Measurements from ENCODE around the gene C1QTNF2. TPM values are rescaled to one million over a fixed set of nuclear protein-coding genes. Genes with fewer than 3 reads are reported as not detected.

C1QTNF2 gene
- total and polyA plus RNA-seq, 8 donors = 0.45 to 4.0 (median 1.1) TPM; not detected in 2

- H3K4me1 ChIP-seq = peaks cover 0 to 9% (median 1%) of the 10 kb centered on the region in 4 donors
- TF ChIP-seq POLR2AphosphoS5 (IDR thresholded peaks at IDR 0.05) (no peak), EP300 (IDR thresholded peaks at IDR 0.05) (no peak), POLR2A (IDR thresholded peaks at IDR 0.05) (no peak), CTCF (IDR thresholded peaks at IDR 0.05) (no peak)
- no peak overlapping the region for H3K4me3 ChIP-seq
- H3K36me3 ChIP-seq = peaks cover 0 to 10% (median 1%) of the 10 kb centered on the region in 4 donors
- no peaks in the 10 kb centered on the region for H3K27me3 ChIP-seq
- 73 to 95% (median 93%) methylated on average over 4 of the region's 4 CpGs for WGBS, 5 donors
- no peaks in the 10 kb centered on the region for H3K9me3 ChIP-seq
- intact Hi-C loops (cut with DNase I; ENCODE audit: low total_unique reads) = no loop called here
- no peak for DNase-seq
- no peak overlapping the region for H3K27ac ChIP-seq
Measured at GRCh38 chr5:160352308-160352707, 18.1 kb downstream of the C1QTNF2 start.

GRCh38 chr5:160349935-160350303 is 20.5 kb downstream of the C1QTNF2 start:
- TF ChIP-seq EP300 (IDR thresholded peaks at IDR 0.05) (no peak), POLR2A (IDR thresholded peaks at IDR 0.05) (no peak), CTCF (IDR thresholded peaks at IDR 0.05) (no peak), POLR2AphosphoS5 (IDR thresholded peaks at IDR 0.05) (no peak)
- intact Hi-C loops (cut with DNase I; ENCODE audit: low total_unique reads) = loop anchor here (5.0 to 10.0 kb wide), 2 partner anchors 153 to 325 kb away; no protein-coding TSS in a partner anchor
- peaks cover 3 to 7% (median 6%) of the 10 kb centered on the region in 4 donors for H3K4me1 ChIP-seq
- H3K27ac ChIP-seq = no peak overlapping the region
- 75 to 82% (median 78%) methylated on average over 4 of the region's 4 CpGs for WGBS, 5 donors
- no peak overlapping the region for H3K4me3 ChIP-seq
- peaks cover 0 to 10% (median 1%) of the 10 kb centered on the region in 4 donors for H3K36me3 ChIP-seq
- H3K9me3 ChIP-seq = no peaks in the 10 kb centered on the region
- peaks cover 0 to 3% (median 0%) of the 10 kb centered on the region in 3 donors for H3K27me3 ChIP-seq
- DNase-seq = no peak

GRCh38 chr5:160349249-160349934 is 21.0 kb downstream of the C1QTNF2 start:
- intact Hi-C loops (cut with DNase I; ENCODE audit: low total_unique reads) = loop anchor here (5.0 to 10.0 kb wide), 2 partner anchors 152 to 325 kb away; no protein-coding TSS in a partner anchor
- no peak for DNase-seq
- Histone ChIP-seq H3K4me1 (peaks cover 4 to 9% (median 8%) of the 10 kb centered on the region in 4 donors), H3K36me3 (peaks cover 0 to 10% (median 1%) of the 10 kb centered on the region in 4 donors), H3K27me3 (peaks cover 0 to 4% (median 0%) of the 10 kb centered on the region in 3 donors), H3K4me3 (no peak overlapping the region), H3K9me3 (no peaks in the 10 kb centered on the region), H3K27ac (no peak overlapping the region)
- no peak for TF ChIP-seq POLR2A (IDR thresholded peaks at IDR 0.05)
- no peak for TF ChIP-seq CTCF (IDR thresholded peaks at IDR 0.05)
- TF ChIP-seq EP300 (IDR thresholded peaks at IDR 0.05) = no peak
- no peak for TF ChIP-seq POLR2AphosphoS5 (IDR thresholded peaks at IDR 0.05)
- 92 to 95% (median 94%) methylated on average over 26 to 27 of the region's 27 CpGs for WGBS, 5 donors

- Histone ChIP-seq H3K27me3 (peaks cover 0 to 4% (median 0%) of the 10 kb centered on the region in 3 donors), H3K4me1 (peaks cover 4 to 9% (median 8%) of the 10 kb centered on the region in 4 donors), H3K36me3 (peaks cover 0 to 10% (median 1%) of the 10 kb centered on the region in 4 donors), H3K9me3 (no peaks in the 10 kb centered on the region), H3K4me3 (no peak overlapping the region), H3K27ac (no peak overlapping the region)
- TF ChIP-seq CTCF (IDR thresholded peaks at IDR 0.05) (no peak), POLR2AphosphoS5 (IDR thresholded peaks at IDR 0.05) (no peak), EP300 (IDR thresholded peaks at IDR 0.05) (no peak)
- WGBS, 5 donors = 74 to 88% (median 75%) methylated on average over 11 of the region's 11 CpGs
- intact Hi-C loops (cut with DNase I; ENCODE audit: low total_unique reads) = loop anchor here (5.0 to 10.0 kb wide), 2 partner anchors 151 to 323 kb away; no protein-coding TSS in a partner anchor
- no peak for DNase-seq
Measured at GRCh38 chr5:160348080-160348479, 22.3 kb downstream of the C1QTNF2 start.

All from stomach (tissue), 9 donors.